Neural progenitor cell (in vitro differentiated cells): ENCODE measurements around the gene VPS35L.

Experiments
- CTCF ChIP-seq: fragments of 200-600 bp; sonication (generic); IDR thresholded peaks from 2 replicates; pipeline ENCODE4 v1.5.1; 2017; ENCODE audit warnings: antibody characterized with exemption, mild to moderate bottlenecking
- EZH2 ChIP-seq: fragments of 200-600 bp; sonication (generic); IDR thresholded peaks from 2 replicates; pipeline ENCODE4 v1.6.1; 2017; ENCODE audit warnings: antibody characterized with exemption, mild to moderate bottlenecking, moderate library complexity
- EZH2phosphoT487 ChIP-seq: fragments of 200-600 bp; sonication (generic); IDR thresholded peaks from 2 replicates; pipeline ENCODE4 v1.6.1; 2017; ENCODE audit warnings: antibody characterized with exemption

GRCh38 chr16:19694989-19695388 is 139.5 kb downstream of the VPS35L start:
- TF ChIP-seq CTCF: no peak
- TF ChIP-seq EZH2: no peak
- TF ChIP-seq EZH2phosphoT487: no peak
